HepG2 (cell line): ENCODE data around the gene CCDC82. TPM values are rescaled to one million over a fixed set of nuclear protein-coding genes. Genes with fewer than 3 reads are reported as not detected.
A peak's percentile ranks its signal among the peaks of the same experiment; 100 is the strongest.

ENCODE experiments used
- FOXJ3 ChIP-seq: sonication (generic); formaldehyde crosslinking; IDR thresholded peaks from 2 replicates; pipeline ENCODE4 v1.4.0; 2020; ENCODE audit warnings: missing genetic modification reagents, mild to moderate bottlenecking, borderline replicate concordance
- IRF1 ChIP-seq: sonication (generic); formaldehyde crosslinking; IDR thresholded peaks from 2 replicates; pipeline ENCODE4 v1.4.0; 2020; ENCODE audit warnings: low read depth, mild to moderate bottlenecking, missing genetic modification reagents
- KAT7 ChIP-seq: IDR thresholded peaks from 2 replicates; pipeline ENCODE4 v1.6.1; 2018; ENCODE audit warnings: borderline replicate concordance, missing compliant biosample characterization
- RAD21 ChIP-seq: fragments of 450-650 bp; formaldehyde crosslinking; IDR thresholded peaks from 2 replicates; pipeline ENCODE4 v1.5.0; 2020; ENCODE audit warnings: mild to moderate bottlenecking
- RBFOX2 ChIP-seq: fragments of 200-400 bp; formaldehyde crosslinking; IDR thresholded peaks from 2 replicates; pipeline ENCODE4 v1.6.1; 2017; ENCODE audit warnings: low read depth, mild to moderate bottlenecking, low read length
- ZMYM4 ChIP-seq: sonication (generic); formaldehyde crosslinking; IDR thresholded peaks from 2 replicates; pipeline ENCODE4 v1.8.1; 2023; ENCODE audit warnings: mild to moderate bottlenecking, missing genetic modification reagents
- ZNF235 ChIP-seq: sonication (generic); formaldehyde crosslinking; IDR thresholded peaks from 2 replicates; pipeline ENCODE4 v1.8.1; 2023; ENCODE audit warnings: mild to moderate bottlenecking, missing genetic modification reagents, borderline replicate concordance
- ZNF614 ChIP-seq: IDR thresholded peaks from 2 replicates; pipeline ENCODE4 v1.6.1; 2018; ENCODE audit warnings: missing biosample characterization, missing genetic modification reagents, inconsistent platforms, borderline replicate concordance
- polyA plus RNA-seq, 8 experiments: library from polyadenylated mRNA; depleted of rRNA in 3 of 8; stranded (reverse) in 7 of 8; unstranded in 1 of 8; fragments of >200 nt; fragmentation: Illumina TruSeq in 4 of 8; extraction: Trizol in 4 of 8; gene quantifications; 2 replicates each; pipeline versions ENCODE4 v1.2.1 to v1.2.3, GENCODE V29; 2011 to 2016; ENCODE audit warnings: low read depth in 4 of 8, missing spikeins in 1 of 8, mixed read lengths in 1 of 8; ENCODE audit not compliant: insufficient read depth in 1 of 8
- total RNA-seq, 5 experiments: library from RNA; depleted of rRNA; stranded (reverse); fragments of >200 nt; fragmentation: Illumina TruSeq; extraction: Trizol; gene quantifications; 2 replicates each; pipeline ENCODE4 v1.2.3, GENCODE V29; 2016; ENCODE audit warnings: low read depth in 1 of 5
- TF ChIP-seq, protein P1 (sequence below): sonication (generic); formaldehyde crosslinking; IDR thresholded peaks from 2 replicates; pipeline ENCODE4 v1.5.0; 2020; ENCODE audit warnings: missing genetic modification reagents
- TF ChIP-seq, protein P2 (sequence below): sonication (generic); formaldehyde crosslinking; conservative IDR thresholded peaks from 2 replicates; pipeline ENCODE4 v1.5.0; 2020; ENCODE audit warnings: missing genetic modification reagents

CCDC82 gene
- total and polyA plus RNA-seq, 2 of the 13 experiments (the other 11 are each of a cell fraction or from before 2014, with no cell fraction given) = 19.7 to 25.7 TPM

DNA sequence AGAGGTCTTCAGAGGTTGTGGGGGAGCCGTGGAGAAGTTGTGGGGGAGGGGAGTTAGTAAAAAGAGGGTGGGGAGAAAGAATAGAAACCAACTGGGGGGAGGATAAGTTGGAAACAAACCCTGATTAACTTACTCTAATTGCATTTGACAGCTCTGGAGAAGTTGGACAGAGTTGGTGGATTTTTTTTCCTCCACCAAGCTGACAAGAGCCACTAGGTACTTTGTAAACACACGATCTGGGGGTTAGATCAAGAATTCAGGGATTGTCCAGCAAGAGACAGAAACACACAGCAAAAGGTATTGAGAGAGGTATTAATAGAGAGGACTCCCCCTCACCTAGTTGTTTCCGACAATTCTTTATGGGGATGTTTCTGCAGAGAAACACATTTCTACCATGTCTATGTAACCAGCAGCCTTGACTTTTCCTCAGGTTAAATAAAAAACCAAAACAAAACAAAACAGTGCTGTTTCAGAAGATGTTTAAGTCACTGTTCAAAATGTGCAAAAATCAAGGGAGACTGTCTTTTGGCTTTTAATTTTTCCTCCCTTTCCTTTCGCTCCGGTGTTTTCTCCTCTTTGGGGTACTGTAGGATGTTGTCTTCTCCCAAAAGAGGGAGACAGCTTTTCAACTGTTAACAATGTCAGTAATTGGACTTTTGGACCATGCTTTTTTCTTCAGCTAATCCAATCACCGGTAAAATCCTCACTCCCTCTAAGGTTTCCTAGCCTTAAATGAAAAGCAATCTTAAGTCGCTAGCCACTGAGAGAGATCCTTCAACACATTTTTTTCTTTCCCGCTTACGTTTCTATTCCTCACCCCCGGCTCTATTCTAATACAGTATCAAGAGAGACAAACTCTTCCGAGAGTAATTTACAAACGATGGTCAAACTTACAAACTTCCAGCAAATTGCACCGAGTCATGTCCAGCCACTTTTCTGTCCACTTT lies 47.4 kb downstream of the CCDC82 start (continued):
- TF ChIP-seq, protein P1, sequence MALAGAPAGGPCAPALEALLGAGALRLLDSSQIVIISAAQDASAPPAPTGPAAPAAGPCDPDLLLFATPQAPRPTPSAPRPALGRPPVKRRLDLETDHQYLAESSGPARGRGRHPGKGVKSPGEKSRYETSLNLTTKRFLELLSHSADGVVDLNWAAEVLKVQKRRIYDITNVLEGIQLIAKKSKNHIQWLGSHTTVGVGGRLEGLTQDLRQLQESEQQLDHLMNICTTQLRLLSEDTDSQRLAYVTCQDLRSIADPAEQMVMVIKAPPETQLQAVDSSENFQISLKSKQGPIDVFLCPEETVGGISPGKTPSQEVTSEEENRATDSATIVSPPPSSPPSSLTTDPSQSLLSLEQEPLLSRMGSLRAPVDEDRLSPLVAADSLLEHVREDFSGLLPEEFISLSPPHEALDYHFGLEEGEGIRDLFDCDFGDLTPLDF (CRISPR knock-in tag) = 0 out of 2 replicates have a peak, but pooled peaks have one; percentile 42
- TF ChIP-seq ZMYM4 (CRISPR knock-in tag) = peak; percentile 18; the same call in 1 of the 2 replicates
- TF ChIP-seq, protein P2, sequence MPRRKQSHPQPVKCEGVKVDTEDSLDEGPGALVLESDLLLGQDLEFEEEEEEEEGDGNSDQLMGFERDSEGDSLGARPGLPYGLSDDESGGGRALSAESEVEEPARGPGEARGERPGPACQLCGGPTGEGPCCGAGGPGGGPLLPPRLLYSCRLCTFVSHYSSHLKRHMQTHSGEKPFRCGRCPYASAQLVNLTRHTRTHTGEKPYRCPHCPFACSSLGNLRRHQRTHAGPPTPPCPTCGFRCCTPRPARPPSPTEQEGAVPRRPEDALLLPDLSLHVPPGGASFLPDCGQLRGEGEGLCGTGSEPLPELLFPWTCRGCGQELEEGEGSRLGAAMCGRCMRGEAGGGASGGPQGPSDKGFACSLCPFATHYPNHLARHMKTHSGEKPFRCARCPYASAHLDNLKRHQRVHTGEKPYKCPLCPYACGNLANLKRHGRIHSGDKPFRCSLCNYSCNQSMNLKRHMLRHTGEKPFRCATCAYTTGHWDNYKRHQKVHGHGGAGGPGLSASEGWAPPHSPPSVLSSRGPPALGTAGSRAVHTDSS = no peak
- TF ChIP-seq ZNF614 (CRISPR knock-in tag) = 0 out of 2 replicates have a peak, but pooled peaks have one; percentile 13
- TF ChIP-seq KAT7 (CRISPR knock-in tag) = 0 out of 2 replicates have a peak, but pooled peaks have one; percentile 0
- peak; percentile 46; the same call in 1 of the 2 replicates for TF ChIP-seq RBFOX2
- TF ChIP-seq RAD21 = no peak
- TF ChIP-seq ZNF235 = no peak
- TF ChIP-seq FOXJ3 (CRISPR knock-in tag) = 0 out of 2 replicates have a peak, but pooled peaks have one; percentile 35
- TF ChIP-seq IRF1 = no peak
